Stimulated activated CD8-positive, alpha-beta memory T cell treated with anti-CD3 and anti-CD28 coated beads, Interleukin-15, amount 100 ng/mL, for 48 hours (primary cell): ENCODE data around the gene CACNA1E.
"Not testable (repeated sequence)": the region's sequence is repeated elsewhere in the genome, so short reads cannot be mapped to it uniquely, and the experiment has no call there.

Source experiments
- DNase-seq, 2 donors: peaks; one replicate each; pipeline ENCODE4 v3.0.0-alpha.2; 2020; ENCODE audit warnings: low read depth in 2 of 2

CACNA1E gene

GRCh38 chr1:181516706-181517105 lies 33.4 kb downstream of the CACNA1E start:
- DNase-seq = no peak

- DNase-seq = no peak
Measured at GRCh38 chr1:181517181-181517875, 34.0 kb downstream of the CACNA1E start.

- no peak for DNase-seq
Measured at GRCh38 chr1:181518152-181518551, 34.8 kb downstream of the CACNA1E start.

GRCh38 chr1:181522864-181523263 lies 39.5 kb downstream of the CACNA1E start:
- DNase-seq = no peak

- DNase-seq = no peak
Measured at GRCh38 chr1:181525104-181525721, 41.9 kb downstream of the CACNA1E start.

- DNase-seq = not testable (repeated sequence)
Measured at GRCh38 chr1:181528241-181528640, 44.9 kb downstream of the CACNA1E start.

- DNase-seq = no peak
Measured at GRCh38 chr1:181531441-181531840, 48.1 kb downstream of the CACNA1E start.

- DNase-seq = no peak
Measured at GRCh38 chr1:181531951-181532600, 48.8 kb downstream of the CACNA1E start.

- no peak for DNase-seq
Measured at GRCh38 chr1:181538836-181539235, 55.5 kb downstream of the CACNA1E start.

GRCh38 chr1:181541458-181541857 lies 58.1 kb downstream of the CACNA1E start:
- no peak for DNase-seq

GRCh38 chr1:181541947-181542346 lies 58.6 kb downstream of the CACNA1E start:
- DNase-seq = no peak

GRCh38 chr1:181542406-181542805 lies 59.1 kb downstream of the CACNA1E start:
- DNase-seq = not testable (repeated sequence)

- no peak for DNase-seq
Measured at GRCh38 chr1:181545395-181545794, 62.1 kb downstream of the CACNA1E start.

- no peak for DNase-seq
Measured at GRCh38 chr1:181548497-181548896, 65.2 kb downstream of the CACNA1E start.

- DNase-seq = no peak
Measured at GRCh38 chr1:181551249-181551648, 67.9 kb downstream of the CACNA1E start.

GRCh38 chr1:181551754-181552153 lies 68.4 kb downstream of the CACNA1E start:
- DNase-seq = no peak

- no peak for DNase-seq
Measured at GRCh38 chr1:181554465-181554864, 71.1 kb downstream of the CACNA1E start.

- DNase-seq = no peak
Measured at GRCh38 chr1:181556631-181557030, 73.3 kb downstream of the CACNA1E start.

GRCh38 chr1:181557313-181557712 lies 74.0 kb downstream of the CACNA1E start:
- DNase-seq = no peak

- no peak for DNase-seq
Measured at GRCh38 chr1:181558416-181558815, 75.1 kb downstream of the CACNA1E start.

- no peak for DNase-seq
Measured at GRCh38 chr1:181559142-181559541, 75.8 kb downstream of the CACNA1E start.

GRCh38 chr1:181562395-181562794 lies 79.1 kb downstream of the CACNA1E start:
- DNase-seq = no peak

- no peak for DNase-seq
Measured at GRCh38 chr1:181568736-181569135, 85.4 kb downstream of the CACNA1E start.
